IMR-90 (cell line): ENCODE data around the gene CH25H. TPM values are rescaled to one million over a fixed set of nuclear protein-coding genes. Genes with fewer than 3 reads are reported as not detected.
A peak's percentile ranks its signal among the peaks of the same experiment; 100 is the strongest.

Experiments used
- ATAC-seq: fragments of 200-7000 bp; cut with Tn5 transposase; 2 replicates; pipeline ENCODE4 v1.9.1; 2020; ENCODE audit warnings: low read depth, mild to moderate bottlenecking, moderate library complexity
- BruUV-seq: library from RNA; stranded (reverse); fragments of 400-500 nt; replicated peaks from 2 replicates; lab custom pipeline; 2021; lab: Mats Ljungman, UMichigan
- CTCF ChIA-PET: fragments of 300-600 bp; formaldehyde crosslinking; extraction: SDS; loops from one replicate; lab custom pipeline; 2021; ENCODE audit warnings: antibody characterized with exemption; lab: Yijun Ruan, JAX
- POLR2A ChIA-PET: fragments of 300-600 bp; sonication (Branson Sonifier 250); formaldehyde crosslinking; loops from one replicate; lab custom pipeline; 2022; ENCODE audit warnings: antibody characterized with exemption; ENCODE audit not compliant: unreplicated experiment; lab: Charles Lee
- DNase-seq: peaks from one replicate; pipeline ENCODE4 v3.0.0; 2013
- H2AFZ ChIP-seq: replicated peaks from 2 replicates; pipeline ENCODE3; 2013; ENCODE audit warnings: low read length, mild to moderate bottlenecking; ENCODE audit not compliant: poor library complexity
- H2AK5ac ChIP-seq: 2 replicates; pipeline ENCODE4 v1.6.1; 2013; ENCODE audit warnings: low read depth, low read length, inconsistent platforms
- H2AK9ac ChIP-seq: replicated peaks from 2 replicates; pipeline ENCODE3; 2013; ENCODE audit warnings: mild to moderate bottlenecking, low read depth, low read length, moderate library complexity; ENCODE audit not compliant: poor library complexity
- H2BK120ac ChIP-seq: 2 replicates; pipeline ENCODE4 v1.6.1; 2013; ENCODE audit warnings: low read depth, low read length, inconsistent platforms
- H2BK15ac ChIP-seq: 3 replicates; pipeline ENCODE4 v1.6.1; 2013; ENCODE audit warnings: low read depth, low read length, inconsistent platforms
- H2BK20ac ChIP-seq: 2 replicates; pipeline ENCODE4 v1.6.1; 2013; ENCODE audit warnings: low read depth, mild to moderate bottlenecking, inconsistent platforms, low read length, moderate library complexity
- H2BK5ac ChIP-seq: 2 replicates; pipeline ENCODE4 v1.6.1; 2013; ENCODE audit warnings: mild to moderate bottlenecking, low read depth, low read length, inconsistent platforms; ENCODE audit not compliant: poor library complexity, severe bottlenecking
- H3K14ac ChIP-seq: replicated peaks from 2 replicates; pipeline ENCODE4 v1.6.1; 2013; ENCODE audit warnings: low read depth, low read length, inconsistent platforms
- H3K18ac ChIP-seq: 2 replicates; pipeline ENCODE4 v1.6.1; 2013; ENCODE audit warnings: low read depth, low read length, control low read depth
- H3K23ac ChIP-seq: 2 replicates; pipeline ENCODE4 v1.6.1; 2013; ENCODE audit warnings: low read depth, low read length, inconsistent platforms
- H3K27ac ChIP-seq: 2 replicates; pipeline ENCODE4 v1.5.1; 2013; ENCODE audit warnings: mild to moderate bottlenecking, control low read depth, low read length; ENCODE audit not compliant: insufficient read depth
- H3K27me3 ChIP-seq: 2 replicates; pipeline ENCODE4 v1.6.1; 2013; ENCODE audit warnings: low read length; ENCODE audit not compliant: control insufficient read depth, insufficient read depth
- H3K36me3 ChIP-seq: 2 replicates; pipeline ENCODE4 v1.6.1; 2013; ENCODE audit warnings: low read length, mixed read lengths; ENCODE audit not compliant: control insufficient read depth, insufficient read depth
- H3K4ac ChIP-seq: 2 replicates; pipeline ENCODE4 v1.6.1; 2013; ENCODE audit warnings: low read depth, low read length, inconsistent platforms
- H3K4me1 ChIP-seq: 2 replicates; pipeline ENCODE4 v1.6.1; 2013; ENCODE audit warnings: low read length, mixed read lengths; ENCODE audit not compliant: control insufficient read depth, insufficient read depth
- H3K4me2 ChIP-seq: 2 replicates; pipeline ENCODE4 v1.6.1; 2013; ENCODE audit warnings: low read depth, mild to moderate bottlenecking, control low read depth, low read length, moderate library complexity
- H3K4me3 ChIP-seq: 2 replicates; pipeline ENCODE4 v1.5.1; 2013; ENCODE audit warnings: low read depth, mild to moderate bottlenecking, control low read depth, low read length, moderate library complexity; ENCODE audit not compliant: insufficient read depth
- H3K56ac ChIP-seq: 2 replicates; pipeline ENCODE4 v1.6.1; 2013; ENCODE audit warnings: low read length, inconsistent platforms; ENCODE audit not compliant: insufficient read depth; ENCODE audit errors: extremely low read depth
- H3K79me1 ChIP-seq, 2 experiments: 2 replicates each; pipeline ENCODE4 v1.6.1; 2013; ENCODE audit warnings: low read length in 2 of 2, inconsistent platforms in 1 of 2, low read depth in 1 of 2
- H3K9ac ChIP-seq: 2 replicates; pipeline ENCODE4 v1.6.1; 2013; ENCODE audit warnings: low read depth, low read length, control low read depth
- H3K9me1 ChIP-seq: 2 replicates; pipeline ENCODE4 v1.6.1; 2013; ENCODE audit warnings: low read length, inconsistent platforms; ENCODE audit not compliant: insufficient read depth
- H3K9me3 ChIP-seq: 2 replicates; pipeline ENCODE4 v1.6.1; 2013; ENCODE audit warnings: low read length; ENCODE audit not compliant: control insufficient read depth, insufficient read depth
- H4K20me1 ChIP-seq: 2 replicates; pipeline ENCODE4 v1.6.1; 2013; ENCODE audit warnings: low read length, inconsistent platforms; ENCODE audit not compliant: insufficient read depth
- H4K5ac ChIP-seq: 2 replicates; pipeline ENCODE4 v1.6.1; 2013; ENCODE audit warnings: mild to moderate bottlenecking, low read depth, low read length, control low read depth
- H4K8ac ChIP-seq, 2 experiments: 2 replicates each; pipeline ENCODE4 v1.6.1; 2013; ENCODE audit warnings: low read depth in 2 of 2, low read length in 2 of 2, control low read depth in 1 of 2, inconsistent platforms in 1 of 2
- H4K91ac ChIP-seq: 2 replicates; pipeline ENCODE4 v1.6.1; 2013; ENCODE audit warnings: low read depth, low read length, inconsistent platforms; ENCODE audit not compliant: insufficient read depth
- CEBPB ChIP-seq: IDR thresholded peaks from 2 replicates; pipeline ENCODE4 v1.6.1; 2012; ENCODE audit warnings: low read depth, low read length, improper control_type of control experiment
- FOS ChIP-seq: fragments of 150-350 bp; IDR thresholded peaks from 2 replicates; pipeline ENCODE4 v1.6.1; 2016; ENCODE audit warnings: low read depth, low read length
- MAFK ChIP-seq: IDR thresholded peaks from 2 replicates; pipeline ENCODE4 v1.6.1; 2012; ENCODE audit warnings: low read depth, low read length, improper control_type of control experiment
- POLR2A ChIP-seq: IDR thresholded peaks from 2 replicates; pipeline ENCODE4 v1.6.1; 2012; ENCODE audit warnings: mild to moderate bottlenecking, low read depth, low read length
- RAD21 ChIP-seq: IDR thresholded peaks from 2 replicates; pipeline ENCODE4 v1.6.1; 2012; ENCODE audit warnings: low read length, improper control_type of control experiment
- dilution Hi-C: fragments of 300-500 bp; cut with HindIII; formaldehyde crosslinking; loops from one replicate; pipeline ENCODE4 v1.14.3; 2018; ENCODE audit warnings: low sequenced_read_pairs; ENCODE audit not compliant: unreplicated experiment
- in situ Hi-C: fragments of 300-500 bp; cut with MboI; formaldehyde crosslinking; loops from 3 replicates; pipeline ENCODE4 v1.14.3; 2019; ENCODE audit warnings: low sequenced_read_pairs, inconsistent platforms, mixed read lengths
- intact Hi-C: fragments of 100-400 bp; cut with micrococcal nuclease; formaldehyde crosslinking; loops from 2 replicates; pipeline ENCODE4 v1.10.0; 2022
- polyA plus RNA-seq, 3 experiments: library from polyadenylated mRNA; depleted of rRNA; stranded (reverse); fragments of >200 nt; gene quantifications; 2 replicates each; pipeline ENCODE4 v1.2.3, GENCODE V29; 2012; ENCODE audit warnings: low replicate concordance in 1 of 3
- total RNA-seq: library from RNA; depleted of rRNA; stranded (reverse); fragments of >200 nt; gene quantifications from 2 replicates; pipeline ENCODE4 v1.2.3, GENCODE V29; 2012
- TF ChIP-seq, protein P1 (sequence below): fragments of 150-350 bp; IDR thresholded peaks from 2 replicates; pipeline ENCODE4 v1.6.1; 2016; ENCODE audit warnings: low read depth, mild to moderate bottlenecking, low read length, moderate library complexity, borderline replicate concordance
- TF ChIP-seq, protein P2 (sequence below): fragments of 150-350 bp; IDR thresholded peaks from 2 replicates; pipeline ENCODE4 v1.6.1; 2017; ENCODE audit warnings: mild to moderate bottlenecking, antibody characterized with exemption, low read length, low read depth

CH25H gene
- total and polyA plus RNA-seq, 2 of the 4 experiments (the other 2 are of a cell fraction), result 0.12 to 0.18 TPM

DNA sequence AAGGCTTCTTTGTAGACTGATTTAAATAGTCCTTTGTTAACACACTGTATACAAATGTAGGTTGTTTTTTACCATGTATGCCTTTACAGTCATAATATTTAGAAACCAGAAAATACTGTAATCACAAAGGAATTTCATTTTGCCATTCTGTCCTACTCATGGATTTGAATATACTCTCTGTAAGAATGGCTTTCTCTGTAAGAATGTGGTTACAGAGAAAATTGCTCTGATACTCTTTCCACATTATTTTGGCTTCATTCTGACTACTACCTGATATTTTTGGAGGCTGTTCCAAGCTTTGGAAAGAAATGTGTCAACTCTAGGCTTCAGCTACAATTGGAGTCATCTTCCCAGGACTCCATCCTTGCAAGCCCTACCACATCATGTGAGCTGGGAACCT, 23.5 kb downstream of the CH25H start:
- intact Hi-C loops (no loop called here), in situ Hi-C loops (no loop called here), dilution Hi-C loops (no loop called here)
- Histone ChIP-seq H2AK5ac (peak overlapping the region; percentile 3; the same call in 1 of the 2 replicates), H3K14ac (0 out of 2 replicates have a peak overlapping the region, but pooled peaks have one; percentile 3), H3K27ac (peak overlapping the region; percentile 33; the same call in 1 of the 2 replicates), H3K4me2 (no peak overlapping the region; the same call in 1 of the 2 replicates), H4K8ac (peak overlapping the region in 1 of 2 experiments; percentile 6; a peak in 1 of 4 replicates), H3K4me1 (peaks cover 9% of the 10 kb centered on the region), H3K79me1 (no peaks in the 10 kb centered on the region), H3K27me3 (no peaks in the 10 kb centered on the region; the same call in 1 of the 2 replicates), H2AK9ac (no peak overlapping the region), H2BK120ac (peak overlapping the region; percentile 21), H3K9ac (no peak overlapping the region), H3K56ac (peak overlapping the region; percentile 13; the same call in 1 of the 2 replicates), H3K4me3 (no peak overlapping the region), H3K4ac (0 out of 2 replicates have a peak overlapping the region, but pooled peaks have one; percentile 14), H3K9me3 (peaks cover 5% of the 10 kb centered on the region), H2BK5ac (peak overlapping the region; percentile 21), H2BK20ac (peak overlapping the region; percentile 54; the same call in 1 of the 2 replicates), H4K5ac (peak overlapping the region; percentile 52), H3K36me3 (no peaks in the 10 kb centered on the region), H4K91ac (0 out of 2 replicates have a peak overlapping the region, but pooled peaks have one; percentile 13), H2AFZ (no peak overlapping the region), H4K20me1 (peaks cover 3% of the 10 kb centered on the region; the same call in 1 of the 2 replicates), H3K18ac (peak overlapping the region; percentile 36), H3K23ac (no peak overlapping the region), H3K9me1 (peaks cover 4% of the 10 kb centered on the region), H2BK15ac (0 out of 3 replicates have a peak overlapping the region, but pooled peaks have one; percentile 6)
- no TSS peak for BruUV-seq
- ChIA-PET POLR2A (no interaction called here), CTCF (interaction anchor here (0.6 kb wide), 1 partner anchor 499 kb away, joined by 7 read pairs; no protein-coding TSS in a partner anchor)
- ATAC-seq, result peak; percentile 94
- TF ChIP-seq RAD21 (no peak), POLR2A (no peak), FOS (peak; percentile 6; the same call in 1 of the 2 replicates), MAFK (no peak), CEBPB (no peak)
- TF ChIP-seq, protein P1, sequence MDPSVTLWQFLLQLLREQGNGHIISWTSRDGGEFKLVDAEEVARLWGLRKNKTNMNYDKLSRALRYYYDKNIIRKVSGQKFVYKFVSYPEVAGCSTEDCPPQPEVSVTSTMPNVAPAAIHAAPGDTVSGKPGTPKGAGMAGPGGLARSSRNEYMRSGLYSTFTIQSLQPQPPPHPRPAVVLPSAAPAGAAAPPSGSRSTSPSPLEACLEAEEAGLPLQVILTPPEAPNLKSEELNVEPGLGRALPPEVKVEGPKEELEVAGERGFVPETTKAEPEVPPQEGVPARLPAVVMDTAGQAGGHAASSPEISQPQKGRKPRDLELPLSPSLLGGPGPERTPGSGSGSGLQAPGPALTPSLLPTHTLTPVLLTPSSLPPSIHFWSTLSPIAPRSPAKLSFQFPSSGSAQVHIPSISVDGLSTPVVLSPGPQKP, result no peak
- TF ChIP-seq, protein P2, sequence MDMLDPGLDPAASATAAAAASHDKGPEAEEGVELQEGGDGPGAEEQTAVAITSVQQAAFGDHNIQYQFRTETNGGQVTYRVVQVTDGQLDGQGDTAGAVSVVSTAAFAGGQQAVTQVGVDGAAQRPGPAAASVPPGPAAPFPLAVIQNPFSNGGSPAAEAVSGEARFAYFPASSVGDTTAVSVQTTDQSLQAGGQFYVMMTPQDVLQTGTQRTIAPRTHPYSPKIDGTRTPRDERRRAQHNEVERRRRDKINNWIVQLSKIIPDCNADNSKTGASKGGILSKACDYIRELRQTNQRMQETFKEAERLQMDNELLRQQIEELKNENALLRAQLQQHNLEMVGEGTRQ, result no peak
- peak; percentile 77 for DNase-seq
